D721Med (cell line): Measurements from ENCODE around the gene MYD88.
"Not testable (repeated sequence)": the region's sequence is repeated elsewhere in the genome, so short reads cannot be mapped to it uniquely, and the experiment has no call there.

Experiments
- DNase-seq: peaks from one replicate; pipeline ENCODE4 v3.0.0; 2011; ENCODE audit warnings: low spot score; ENCODE audit not compliant: insufficient read length
- FAIRE-seq: peaks from 2 replicates; lab custom pipeline; 2011; peaks lifted over from hg19 to GRCh38; lab: Jason Lieb, UNC
- CTCF ChIP-seq: IDR thresholded peaks from 2 replicates; pipeline ENCODE4 v1.5.1; 2012; ENCODE audit warnings: mild to moderate bottlenecking, control low read depth; ENCODE audit not compliant: insufficient read depth; ENCODE audit errors: missing control alignments

The MYD88 gene

DNA sequence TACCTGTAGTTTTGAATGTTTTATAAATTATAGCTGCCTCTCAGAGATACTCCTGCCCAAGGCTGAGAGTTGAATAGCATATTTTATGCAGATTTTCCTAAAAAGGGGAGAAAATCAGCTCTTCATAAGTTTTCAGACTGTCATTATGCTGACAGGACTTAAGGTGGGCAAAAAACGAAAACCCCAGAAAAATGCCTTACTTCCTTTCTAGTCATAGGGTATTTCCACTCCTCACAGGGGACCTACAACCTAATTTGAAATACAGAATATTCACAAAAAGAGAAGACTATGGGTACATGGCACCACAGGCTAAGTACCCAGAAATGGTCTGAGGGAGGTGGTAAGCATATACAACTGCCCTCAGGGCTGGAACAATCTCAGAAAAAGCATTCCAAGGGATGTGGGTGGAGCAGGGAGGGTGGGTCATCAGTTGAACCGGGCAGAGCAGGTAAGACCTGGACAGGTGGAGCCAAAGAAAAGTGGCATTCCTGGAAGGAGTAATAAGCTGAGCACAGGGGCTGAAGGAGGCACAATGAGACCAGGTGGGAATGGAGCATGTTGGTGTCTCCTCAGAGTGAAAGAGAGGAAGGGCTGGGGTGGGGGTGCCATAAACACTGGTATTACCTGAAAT is 16.3 kb downstream of the MYD88 start:
- FAIRE-seq (no peak), DNase-seq (no peak)
- no peak for TF ChIP-seq CTCF

GRCh38 chr3:38155825-38156224 is 17.4 kb downstream of the MYD88 start:
- no peak for TF ChIP-seq CTCF
- FAIRE-seq: no peak
- DNase-seq: no peak

DNA sequence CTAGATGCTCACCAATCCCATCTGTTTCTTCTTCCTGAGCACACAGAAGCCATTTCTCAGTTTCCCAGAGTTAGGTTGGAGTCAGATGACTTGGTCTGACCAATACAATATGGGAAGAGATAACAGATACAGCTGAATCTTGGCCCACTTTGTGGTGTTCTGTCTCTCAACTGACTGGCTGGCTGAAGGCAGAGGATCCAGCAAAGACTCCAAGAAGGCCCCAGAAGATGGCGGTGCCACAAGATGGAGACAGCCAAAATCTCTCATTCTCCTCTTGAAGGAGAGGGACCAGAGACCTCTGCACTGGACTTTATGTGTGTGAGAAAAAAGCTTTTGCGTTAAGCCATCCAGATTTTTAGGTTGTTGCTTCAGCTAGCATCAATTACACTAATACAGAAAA is 18.7 kb downstream of the MYD88 start:
- no peak for FAIRE-seq

GRCh38 chr3:38157595-38157994 is 19.1 kb downstream of the MYD88 start:
- FAIRE-seq (no peak), DNase-seq (no peak)
- TF ChIP-seq CTCF: no peak

More for the DNA sequence above, 18.7 kb downstream of the MYD88 start:
- no peak for DNase-seq
- no peak for TF ChIP-seq CTCF

GRCh38 chr3:38158472-38158871 is 20.0 kb downstream of the MYD88 start:
- no peak for TF ChIP-seq CTCF
- FAIRE-seq: no peak
- no peak for DNase-seq

DNA sequence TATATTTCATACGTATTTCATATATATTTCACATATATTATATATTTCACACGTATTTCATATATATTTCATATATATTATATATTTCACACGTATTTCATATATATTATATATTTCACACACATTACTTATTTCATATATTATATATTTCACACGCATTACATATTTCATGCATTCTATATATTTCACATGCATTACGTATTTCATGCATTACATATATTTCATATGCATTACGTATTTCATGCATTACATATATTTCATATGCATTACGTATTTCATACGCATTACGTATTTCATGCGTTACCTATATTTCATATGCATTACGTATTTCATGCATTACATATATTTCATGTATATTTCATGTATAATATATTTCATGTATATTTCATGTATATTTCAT is 22.2 kb downstream of the MYD88 start:
- DNase-seq, FAIRE-seq: not testable (repeated sequence)

GRCh38 chr3:38163117-38163840 is 24.8 kb downstream of the MYD88 start:
- FAIRE-seq: no peak
- no peak for DNase-seq
- TF ChIP-seq CTCF: no peak
